Sigmoid colon (tissue), 7 donors: ENCODE measurements around the gene DHPS. TPM values are rescaled to one million over a fixed set of nuclear protein-coding genes. Genes with fewer than 3 reads are reported as not detected.

Experiments
- DNase-seq: peaks from one replicate; pipeline ENCODE4 v3.0.0-alpha.2; 2019
- H3K27ac ChIP-seq, 4 donors: fragments of 200-600 bp; sonication (generic); one replicate each; pipeline ENCODE4 v1.5.1; 2016 to 2019; ENCODE audit warnings: mild to moderate bottlenecking in 1 of 4
- H3K27me3 ChIP-seq, 3 donors: fragments of 200-600 bp; sonication (generic); one replicate each; pipeline ENCODE4 v1.5.1; 2019; ENCODE audit warnings: mild to moderate bottlenecking in 1 of 3
- H3K36me3 ChIP-seq, 4 donors: fragments of 200-600 bp; sonication (generic); one replicate each; pipeline ENCODE4 v1.5.1; 2016 to 2019
- H3K4me1 ChIP-seq, 4 donors: fragments of 200-600 bp; sonication (generic); one replicate each; pipeline ENCODE4 v1.5.1; 2017 to 2019
- H3K4me3 ChIP-seq, 4 donors: fragments of 200-600 bp; sonication (generic); one replicate each; pipeline ENCODE4 v1.5.1; 2017 to 2019; ENCODE audit warnings: mild to moderate bottlenecking in 2 of 4, moderate library complexity in 1 of 4
- H3K9me3 ChIP-seq, 4 donors: fragments of 200-600 bp in 3 of 4; sonication (generic) in 3 of 4; one replicate each; pipeline versions ENCODE4 v1.5.1 to v1.6.1; 2013 to 2019
- CTCF ChIP-seq, 4 experiments: fragments of 450-650 bp in 3 of 4; fragments of 200-600 bp in 1 of 4; IDR thresholded peaks; one replicate each; pipeline ENCODE4 v1.5.1; 2016 to 2019; ENCODE audit warnings: antibody characterized with exemption in 4 of 4, mild to moderate bottlenecking in 3 of 4, moderate library complexity in 2 of 4
- EP300 ChIP-seq, 4 donors: sonication (generic); formaldehyde crosslinking; IDR thresholded peaks; one replicate each; pipeline ENCODE4 v1.6.1; 2017; ENCODE audit warnings: antibody characterized with exemption in 4 of 4
- POLR2A ChIP-seq, 2 donors: fragments of 450-650 bp; IDR thresholded peaks; one replicate each; pipeline ENCODE4 v1.6.1; 2016; ENCODE audit warnings: antibody characterized with exemption in 2 of 2, mild to moderate bottlenecking in 2 of 2, moderate library complexity in 2 of 2
- POLR2AphosphoS5 ChIP-seq, 4 donors: sonication (generic); formaldehyde crosslinking; IDR thresholded peaks; one replicate each; pipeline ENCODE4 v1.6.1; 2017; ENCODE audit warnings: antibody characterized with exemption in 4 of 4
- WGBS, 2 donors: extraction: QIAGEN DNeasy Blood & Tissue Kit; methylation state at CpG; one replicate each; pipeline ENCODE4 v1.1.7; 2013; 5-methylcytosine and 5-hydroxymethylcytosine counted together
- intact Hi-C: fragments of 100-400 bp; cut with DNase I; formaldehyde crosslinking; loops from one replicate; pipeline ENCODE4 v1.15.1; 2023
- polyA plus RNA-seq, 3 donors: library from polyadenylated mRNA; stranded (reverse); fragments of 200-250 nt; gene quantifications; one replicate each; pipeline ENCODE4 v1.2.3, GENCODE V29; 2013
- total RNA-seq, 4 donors: library from RNA; depleted of rRNA; stranded (reverse); fragments of >200 nt; gene quantifications; one replicate each; pipeline ENCODE4 v1.1.0, GENCODE V29; 2016
- donor health status: healthy with polysubstance abuse.
- donor health status: Bipolar disorder and iron deficiency.
- donor health status: healthy.

The DHPS gene
- total and polyA plus RNA-seq, 7 donors = 60.3 to 160 (median 105) TPM

GRCh38 chr19:12676384-12676792 is 5.3 kb downstream of the DHPS start:
- no peak overlapping the region for H3K27ac ChIP-seq
- no peaks in the 10 kb centered on the region for H3K9me3 ChIP-seq
- WGBS, 2 donors = 15 to 26% methylated on average over 4 of the region's 4 CpGs
- intact Hi-C loops = no loop called here
- peak; percentile 89 for DNase-seq
- no peaks in the 10 kb centered on the region for H3K27me3 ChIP-seq
- H3K36me3 ChIP-seq = peaks cover 28 to 84% (median 56%) of the 10 kb centered on the region in 4 donors
- peaks cover 0 to 23% (median 15%) of the 10 kb centered on the region in 4 donors for H3K4me1 ChIP-seq
- TF ChIP-seq CTCF (IDR thresholded peaks at IDR 0.05) (peak; percentile 61 to 89 (median 82)), POLR2A (IDR thresholded peaks at IDR 0.05) (no peak)
- no peak overlapping the region for H3K4me3 ChIP-seq

- no peak for DNase-seq
- WGBS, 2 donors = 82 to 89% methylated on average over 15 of the region's 15 CpGs
- H3K9me3 ChIP-seq = no peaks in the 10 kb centered on the region
- no peaks in the 10 kb centered on the region for H3K27me3 ChIP-seq
- peaks cover 28 to 84% (median 56%) of the 10 kb centered on the region in 4 donors for H3K36me3 ChIP-seq
- H3K27ac ChIP-seq = no peak overlapping the region
- no peak for TF ChIP-seq POLR2A (IDR thresholded peaks at IDR 0.05)
- no peak for TF ChIP-seq POLR2AphosphoS5 (IDR thresholded peaks at IDR 0.05)
- no peak for TF ChIP-seq CTCF (IDR thresholded peaks at IDR 0.05)
- no peak for TF ChIP-seq EP300 (IDR thresholded peaks at IDR 0.05)
- no peak overlapping the region for H3K4me3 ChIP-seq
- H3K4me1 ChIP-seq = peaks cover 0 to 21% (median 16%) of the 10 kb centered on the region in 4 donors
- intact Hi-C loops = no loop called here
Measured at GRCh38 chr19:12675940-12676339, 5.7 kb downstream of the DHPS start.

GRCh38 chr19:12675399-12675798 is 6.3 kb downstream of the DHPS start:
- 95 to 96% methylated on average over 10 of the region's 10 CpGs for WGBS, 2 donors
- Histone ChIP-seq H3K4me3 (no peak overlapping the region), H3K9me3 (no peaks in the 10 kb centered on the region), H3K36me3 (peaks cover 28 to 84% (median 56%) of the 10 kb centered on the region in 4 donors), H3K4me1 (peaks cover 0 to 21% (median 16%) of the 10 kb centered on the region in 4 donors), H3K27ac (no peak overlapping the region), H3K27me3 (no peaks in the 10 kb centered on the region)
- DNase-seq = no peak
- intact Hi-C loops = no loop called here
- TF ChIP-seq EP300 (IDR thresholded peaks at IDR 0.05) (no peak), CTCF (IDR thresholded peaks at IDR 0.05) (no peak), POLR2AphosphoS5 (IDR thresholded peaks at IDR 0.05) (no peak), POLR2A (IDR thresholded peaks at IDR 0.05) (no peak)

GRCh38 chr19:12672744-12673143 is 8.9 kb downstream of the DHPS start:
- H3K27me3 ChIP-seq = no peaks in the 10 kb centered on the region
- no peak overlapping the region for H3K4me3 ChIP-seq
- H3K4me1 ChIP-seq = peaks cover 0 to 31% (median 29%) of the 10 kb centered on the region in 4 donors
- peaks cover 18 to 65% (median 41%) of the 10 kb centered on the region in 4 donors for H3K36me3 ChIP-seq
- no peak for DNase-seq
- intact Hi-C loops = loop anchor here (5.0 kb wide), 1 partner anchor 110 kb away; no protein-coding TSS in a partner anchor
- TF ChIP-seq POLR2A (IDR thresholded peaks at IDR 0.05) = no peak
- no peak for TF ChIP-seq CTCF (IDR thresholded peaks at IDR 0.05)
- TF ChIP-seq POLR2AphosphoS5 (IDR thresholded peaks at IDR 0.05) = no peak
- no peak for TF ChIP-seq EP300 (IDR thresholded peaks at IDR 0.05)
- no peak overlapping the region for H3K27ac ChIP-seq
- 86 to 92% methylated on average over 10 of the region's 10 CpGs for WGBS, 2 donors
- no peaks in the 10 kb centered on the region for H3K9me3 ChIP-seq
